CMK (cell line): ENCODE results near the gene SCAMP5.

Experiments
- DNase-seq: peaks from one replicate; pipeline ENCODE4 v3.0.0-alpha.2; 2010; ENCODE audit warnings: low read depth

The SCAMP5 gene

GRCh38 chr15:75023181-75023871 lies 28.0 kb downstream of the SCAMP5 start, which contains the start of gene PPCDC:
Gene PPCDC, plus strand, starts transcription at chr15:75023590. Its CDS starts 4,729 bp downstream, at chr15:75028319.
- DNase-seq = peak; percentile 97

DNA sequence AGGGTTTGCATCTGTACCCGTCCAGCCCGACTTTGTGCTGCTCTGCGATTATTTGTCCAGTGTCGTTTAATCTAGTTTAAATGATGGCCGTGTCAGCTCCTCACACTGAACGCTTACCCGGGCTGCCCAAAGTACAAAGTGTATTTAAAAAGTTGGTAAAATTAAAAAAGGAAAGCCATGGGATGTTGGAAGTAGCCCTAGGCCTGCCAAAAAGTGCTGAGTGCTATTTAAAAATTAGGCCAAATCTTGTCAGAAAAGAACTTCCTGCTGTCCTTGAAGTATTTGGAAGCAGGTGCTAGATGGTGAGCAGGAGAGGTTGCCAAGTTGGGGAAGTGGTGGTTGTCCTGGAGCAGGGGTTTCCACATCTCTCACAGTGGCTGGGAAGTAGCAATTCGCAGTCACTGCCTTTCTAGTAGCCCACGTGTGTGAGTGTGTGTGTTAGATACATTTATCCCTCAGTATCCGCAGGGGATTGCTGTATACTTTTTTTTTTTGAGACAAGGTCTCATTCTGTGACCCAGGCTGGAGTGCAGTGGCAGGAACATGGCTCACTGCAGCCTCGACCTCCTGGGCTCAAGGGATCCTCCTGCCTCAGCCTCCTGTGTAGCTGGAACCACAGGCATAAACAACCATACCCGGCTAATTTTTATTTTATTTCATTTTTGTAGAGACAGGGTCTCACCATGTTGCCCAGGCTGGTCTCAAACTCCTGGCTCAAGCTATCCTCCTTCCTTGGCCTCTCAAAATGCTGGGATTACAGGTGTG lies 28.7 kb downstream of the SCAMP5 start:
- DNase-seq = peak; percentile 39

DNA sequence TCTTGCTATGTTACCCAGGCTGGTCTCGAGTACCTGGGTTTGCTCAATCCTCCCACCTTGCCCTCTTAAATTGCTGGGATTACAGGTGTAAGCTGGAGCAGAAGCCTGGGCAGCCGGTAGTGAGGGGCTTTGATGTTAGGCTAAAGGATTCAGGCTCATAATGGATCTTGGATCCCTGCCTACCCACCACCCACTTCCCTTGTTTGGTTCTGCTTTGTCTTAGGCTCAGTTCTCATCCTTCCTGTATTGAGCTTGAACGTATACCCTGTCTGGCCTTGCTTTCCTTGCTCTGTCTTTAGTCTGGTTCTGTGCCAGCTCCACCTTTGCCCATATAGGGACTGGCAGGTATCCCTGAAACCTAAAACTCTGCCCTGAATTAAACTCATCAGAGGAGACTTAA lies 29.7 kb downstream of the SCAMP5 start:
- DNase-seq = no peak

GRCh38 chr15:75025548-75026260 lies 30.3 kb downstream of the SCAMP5 start:
- DNase-seq = no peak

DNA sequence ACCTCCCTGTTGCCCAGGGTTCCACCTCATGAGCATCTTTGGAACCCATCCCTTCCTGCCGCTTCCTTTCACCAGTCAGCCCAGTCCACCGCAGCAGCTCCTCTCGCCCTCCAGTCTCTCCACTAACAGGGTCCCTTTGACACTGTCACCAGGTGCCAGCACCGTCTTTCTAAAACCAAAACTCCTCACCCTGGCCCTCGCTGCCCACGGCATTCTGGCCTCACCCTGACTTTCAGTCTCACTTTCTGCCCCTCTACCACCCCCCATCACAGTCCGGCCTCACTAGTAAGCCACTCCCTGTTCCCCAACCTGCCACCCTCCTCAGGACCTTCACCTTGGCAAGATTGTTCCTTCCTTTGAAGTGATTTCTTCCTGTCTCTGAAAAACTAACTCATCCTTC lies 32.2 kb downstream of the SCAMP5 start:
- no peak for DNase-seq

GRCh38 chr15:75028991-75029377 lies 33.6 kb downstream of the SCAMP5 start:
- DNase-seq = peak; percentile 30

- peak; percentile 99 for DNase-seq
Measured at GRCh38 chr15:75029378-75030022, 34.1 kb downstream of the SCAMP5 start.

- no peak for DNase-seq
Measured at GRCh38 chr15:75030023-75030413, 34.7 kb downstream of the SCAMP5 start.

GRCh38 chr15:75030424-75030823 lies 35.1 kb downstream of the SCAMP5 start:
- no peak for DNase-seq

GRCh38 chr15:75031848-75032247 lies 36.5 kb downstream of the SCAMP5 start:
- DNase-seq = no peak

DNA sequence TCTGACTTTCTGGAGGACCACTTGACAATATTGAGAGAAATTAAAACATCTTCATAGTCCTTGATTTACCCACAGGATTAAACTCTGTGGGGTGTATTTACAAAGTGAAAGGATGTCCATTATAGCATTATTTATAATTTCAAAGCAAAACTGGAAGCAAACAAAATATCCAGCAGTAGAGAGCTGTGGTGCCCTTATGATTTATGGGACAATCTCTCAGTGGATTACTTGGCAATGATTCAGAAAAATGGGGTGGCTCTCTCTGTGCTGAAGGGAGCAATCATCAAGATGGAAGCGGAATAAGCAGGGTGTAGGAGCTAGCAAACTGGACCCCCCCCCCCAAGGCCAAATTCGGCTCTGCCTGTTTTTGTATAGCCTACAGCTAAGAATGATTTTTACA lies 37.0 kb downstream of the SCAMP5 start:
- DNase-seq = no peak

GRCh38 chr15:75033809-75034208 lies 38.4 kb downstream of the SCAMP5 start:
- no peak for DNase-seq

DNA sequence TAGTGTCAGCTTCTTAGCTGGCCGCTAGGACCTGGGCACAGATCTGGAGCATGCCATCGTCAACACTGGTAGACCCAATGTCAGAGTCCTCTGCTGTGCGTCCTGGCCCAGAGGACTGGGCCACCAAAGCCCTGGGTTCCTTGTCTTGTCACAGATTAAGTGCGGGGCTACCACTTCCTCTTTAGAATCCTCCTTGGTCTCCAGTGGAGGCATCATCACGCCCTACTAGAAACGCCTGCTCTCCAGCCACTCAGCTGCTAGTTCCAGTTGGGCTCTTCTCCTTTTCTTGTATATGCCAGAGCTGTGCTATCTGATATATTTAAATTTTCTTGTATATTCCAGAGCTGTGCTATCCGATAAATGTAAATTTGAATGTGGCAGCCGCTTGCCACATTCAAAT lies 39.3 kb downstream of the SCAMP5 start:
- DNase-seq = no peak

- no peak for DNase-seq
Measured at GRCh38 chr15:75036212-75036616, 40.9 kb downstream of the SCAMP5 start.

GRCh38 chr15:75037685-75038084 lies 42.3 kb downstream of the SCAMP5 start:
- no peak for DNase-seq

DNA sequence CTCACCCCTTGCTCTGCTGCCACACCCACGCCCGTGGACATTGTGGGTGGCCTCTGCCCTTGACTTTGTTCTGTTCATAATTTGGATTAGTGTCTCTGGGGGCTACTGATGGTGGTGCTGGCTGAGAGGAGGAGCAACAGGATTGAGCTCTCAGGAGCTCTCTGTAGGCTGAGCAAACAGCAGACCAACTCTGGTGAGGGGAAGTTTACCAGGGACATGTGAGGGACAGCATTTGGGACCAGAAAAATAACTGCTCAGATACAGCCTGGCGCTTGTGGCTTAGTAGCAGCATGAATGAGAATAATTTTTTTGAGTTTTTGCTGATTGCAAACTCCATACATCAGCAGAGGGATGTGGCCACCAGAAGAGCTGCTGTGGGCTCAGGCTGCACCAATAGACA lies 42.9 kb downstream of the SCAMP5 start:
- DNase-seq = no peak

DNA sequence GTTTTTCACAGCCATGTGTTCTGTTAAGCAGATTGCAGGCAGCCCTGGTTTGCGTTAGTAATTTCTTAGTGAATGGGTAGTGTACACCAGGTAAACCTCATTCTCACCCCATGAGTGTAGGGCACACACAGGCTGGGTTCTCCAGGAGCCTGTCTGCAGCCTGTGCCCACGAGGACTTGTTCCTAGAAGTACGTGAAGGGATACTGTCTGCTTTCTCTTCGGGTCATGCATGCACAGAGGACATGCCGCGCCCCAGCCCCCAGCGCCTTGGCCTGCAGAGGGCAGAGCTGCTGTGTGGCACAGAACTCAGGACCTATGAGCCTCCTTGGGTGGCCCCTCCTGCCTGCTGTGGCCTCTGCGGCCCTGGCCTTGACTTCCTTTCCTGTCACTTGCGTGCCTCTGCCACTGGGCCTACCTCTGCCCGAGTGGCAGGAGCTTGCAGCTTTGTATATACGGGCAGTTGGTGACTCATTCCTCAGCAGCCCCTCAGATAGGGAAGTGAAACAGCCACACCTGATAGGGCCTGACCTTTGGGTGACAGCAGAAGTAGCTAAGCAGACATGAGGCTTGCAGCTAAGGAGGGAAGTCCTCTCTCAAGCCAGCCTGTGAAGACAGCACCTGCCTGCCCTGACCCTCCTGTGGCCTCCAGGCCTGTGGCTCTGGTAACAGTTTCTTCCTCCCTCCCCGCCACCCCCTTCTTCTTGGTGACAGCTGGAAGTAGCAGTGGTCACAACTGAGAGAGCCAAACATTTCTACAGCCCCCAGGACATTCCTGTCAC lies 47.6 kb downstream of the SCAMP5 start:
- DNase-seq = peak; percentile 98

- peak; percentile 94 for DNase-seq
Measured at GRCh38 chr15:75043509-75044257, 48.3 kb downstream of the SCAMP5 start.

DNA sequence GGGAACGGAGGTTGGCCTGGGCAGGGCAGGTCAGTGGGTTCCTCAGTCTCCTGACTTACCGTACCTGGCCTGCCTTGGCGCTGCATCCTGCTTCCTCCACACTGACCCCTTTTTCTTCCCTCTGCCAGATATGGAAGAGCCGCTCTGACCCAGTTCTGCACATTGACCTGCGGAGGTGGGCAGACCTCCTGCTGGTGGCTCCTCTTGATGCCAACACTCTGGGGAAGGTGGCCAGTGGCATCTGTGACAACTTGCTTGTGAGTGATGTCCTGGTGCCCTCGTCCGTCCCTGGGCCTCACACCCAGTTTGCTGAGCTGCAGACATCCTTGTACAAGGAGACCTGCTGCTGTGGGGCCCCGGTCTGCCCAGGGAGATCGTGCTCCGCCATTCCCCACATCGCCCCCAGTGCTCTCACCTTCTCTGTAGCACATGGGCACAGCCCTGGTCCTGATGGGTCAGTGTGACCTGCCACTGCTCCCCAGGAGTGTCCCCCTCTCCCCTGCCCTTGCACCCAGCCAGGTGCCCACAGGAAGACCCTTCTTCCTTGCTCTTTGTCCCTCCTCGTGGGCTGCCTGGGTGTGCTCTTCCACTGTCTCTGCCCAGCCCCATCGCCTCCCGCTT lies 49.0 kb downstream of the SCAMP5 start:
- DNase-seq = no peak

DNA sequence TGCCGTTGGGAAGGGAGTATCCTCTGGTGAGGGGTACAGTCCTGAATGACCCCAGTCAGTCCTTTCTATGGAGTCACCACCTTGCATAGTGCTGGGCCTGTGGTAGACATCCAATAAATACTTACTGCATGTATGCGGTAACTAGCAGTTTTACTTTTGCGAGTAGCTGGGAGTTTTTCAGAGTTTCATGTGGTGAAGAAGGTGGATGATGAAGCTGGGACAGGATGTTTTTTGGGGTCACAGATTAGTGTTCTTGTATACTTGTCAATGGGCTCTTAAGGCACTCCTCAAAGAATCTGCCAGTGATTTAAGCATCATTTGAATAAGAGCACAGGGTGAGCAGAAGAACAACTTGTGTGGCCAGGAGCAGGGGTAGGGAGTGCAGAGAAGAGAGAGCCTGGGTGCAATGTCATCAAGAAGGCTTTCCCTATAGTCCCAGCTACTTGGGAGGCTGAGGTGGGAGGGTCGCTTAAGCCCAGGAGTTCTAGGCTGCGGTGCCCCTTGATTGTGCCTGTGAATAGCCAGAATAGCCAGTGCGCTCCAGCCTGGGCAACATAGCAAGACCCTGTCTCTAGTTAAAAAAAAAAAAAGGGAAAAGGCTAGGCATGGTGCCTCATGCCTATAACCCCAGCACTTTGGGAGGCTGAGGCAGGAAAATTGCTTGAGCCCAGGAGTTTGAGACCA lies 50.1 kb downstream of the SCAMP5 start:
- no peak for DNase-seq
